GM21717 (cell line): Measurements from ENCODE around the gene NUB1.

ENCODE experiments used
- ATAC-seq: cut with Tn5 transposase; IDR thresholded peaks from one replicate; pipeline ENCODE4 v1.9.1; 2021; ENCODE audit warnings: mild to moderate bottlenecking, moderate library complexity; ENCODE audit not compliant: unreplicated experiment

Gene NUB1

DNA sequence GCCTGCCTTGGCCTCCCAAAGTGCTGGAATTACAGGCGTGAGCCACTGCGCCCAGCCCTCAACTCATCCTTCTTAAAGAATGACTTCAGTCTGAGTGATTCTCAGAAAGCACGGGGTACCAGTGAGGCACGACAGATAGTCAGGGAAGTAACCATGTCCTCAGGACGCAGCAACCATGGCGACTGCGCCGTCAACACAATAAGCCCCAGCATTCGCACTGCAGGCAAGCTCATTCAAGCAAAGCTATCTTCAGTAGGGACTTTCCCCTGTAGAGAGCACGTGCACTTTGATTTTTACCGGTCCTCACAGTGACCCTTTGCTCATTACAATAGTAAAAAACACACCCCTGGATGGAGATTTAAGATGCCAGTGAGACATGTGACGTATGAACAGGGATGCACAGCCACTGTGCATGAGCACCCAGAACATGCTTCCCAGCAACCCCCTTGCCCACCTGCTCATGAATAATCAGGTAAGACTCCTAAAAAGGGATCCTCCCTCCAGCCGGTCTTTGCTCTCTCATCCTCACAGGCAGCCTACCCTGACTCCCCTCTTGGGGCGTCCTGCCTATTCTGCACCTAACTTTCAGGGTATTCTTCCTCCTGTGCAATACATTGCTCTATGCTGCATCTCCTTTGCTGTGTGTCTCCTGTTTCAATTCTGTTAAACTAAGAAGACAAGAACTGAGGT, 59.2 kb downstream of the NUB1 start:
- peak; percentile 73 for ATAC-seq

DNA sequence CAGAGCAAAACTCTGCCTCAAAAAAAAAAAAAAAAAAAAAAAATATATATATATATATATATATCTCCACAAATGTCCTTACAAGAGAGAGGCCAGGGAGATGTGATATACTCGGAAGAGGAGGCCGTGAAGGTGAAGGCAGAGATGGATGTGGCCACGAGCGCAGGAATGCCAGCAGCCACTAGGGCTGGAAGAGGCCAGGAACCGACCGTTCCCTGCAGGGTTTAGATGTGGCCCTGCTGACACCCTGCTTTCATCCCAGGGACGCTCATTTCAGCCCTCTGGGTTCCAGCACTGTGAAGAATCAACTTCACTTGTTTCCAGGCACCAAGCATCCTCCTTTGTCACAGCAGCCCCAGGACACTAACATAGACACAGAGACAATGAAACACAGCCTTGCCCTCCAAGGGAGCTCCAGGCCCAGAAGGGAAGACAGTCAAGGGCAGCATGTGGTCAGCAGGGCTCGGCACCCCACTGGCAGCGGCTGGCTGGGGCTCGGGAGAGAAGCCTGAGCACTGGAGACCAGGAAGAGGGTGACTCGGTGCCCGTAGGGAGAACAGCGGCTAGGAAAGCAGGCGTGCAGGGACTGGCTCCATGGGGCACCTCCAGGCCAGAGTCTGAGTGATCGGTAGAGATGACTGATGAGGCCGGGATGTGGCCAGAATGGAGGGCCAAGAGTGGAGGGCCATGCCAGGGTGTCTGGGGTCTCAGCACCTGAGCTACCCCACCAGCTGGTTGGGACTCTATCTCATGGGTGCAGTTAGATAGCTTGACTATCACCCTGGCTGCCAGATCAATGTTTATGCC, 60.6 kb downstream of the NUB1 start:
- no peak for ATAC-seq

DNA sequence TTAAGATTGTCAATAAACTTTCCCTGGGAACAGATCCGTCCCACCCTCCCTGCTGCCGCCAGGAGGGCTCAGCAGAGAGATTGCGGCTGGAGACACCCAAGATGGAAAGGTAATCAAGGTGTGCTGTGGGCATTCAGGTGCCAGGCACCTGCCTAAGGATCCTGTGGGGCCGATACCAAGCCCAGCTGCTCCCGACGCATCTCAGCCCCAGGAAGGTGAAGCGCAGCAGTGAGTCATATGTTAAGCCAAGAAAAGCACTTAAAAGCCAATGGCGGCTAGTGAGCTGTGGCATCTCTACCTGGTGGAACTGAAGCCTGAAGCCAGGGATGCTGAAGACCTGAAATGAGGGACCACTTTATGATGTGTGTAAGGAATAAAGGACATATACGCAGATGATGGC, 62.2 kb downstream of the NUB1 start:
- no peak for ATAC-seq

DNA sequence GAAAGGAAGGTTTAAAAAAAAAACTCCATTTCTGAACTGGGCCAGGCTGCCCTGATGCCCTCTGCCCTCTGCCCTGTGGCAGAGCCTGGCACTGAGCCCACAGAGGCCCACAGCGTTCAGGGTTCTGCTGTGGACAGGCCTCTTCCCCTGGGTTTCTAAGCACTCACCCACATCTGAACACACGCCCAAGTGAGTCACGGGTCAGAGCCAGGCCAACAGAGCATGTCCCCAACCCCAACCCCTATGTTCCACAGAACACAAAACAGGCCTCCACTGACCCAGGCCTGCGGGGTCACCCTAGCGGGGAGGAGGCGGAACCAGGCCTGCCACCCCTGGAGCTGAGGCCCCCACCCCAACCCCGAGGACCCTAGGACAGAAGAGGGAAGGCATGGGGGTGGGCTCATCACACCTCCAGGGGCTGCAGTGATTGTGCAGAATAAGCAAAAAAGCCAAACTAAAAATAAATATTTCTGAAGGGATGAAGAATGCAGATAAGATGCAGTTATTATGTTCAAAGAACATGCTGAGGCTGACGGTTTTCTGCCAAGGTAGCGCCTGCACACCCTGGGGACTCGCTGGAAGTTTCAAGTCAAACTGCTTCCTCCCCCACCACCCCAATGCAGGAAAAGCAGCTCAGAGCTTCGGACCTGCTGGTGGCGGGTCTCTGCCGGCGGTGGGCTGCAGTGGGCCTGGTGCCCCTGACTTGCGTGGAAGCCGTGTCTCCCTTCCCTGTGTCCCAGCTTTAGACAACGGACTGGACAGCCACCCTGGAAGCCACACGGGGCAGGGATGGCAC, 62.8 kb downstream of the NUB1 start:
- ATAC-seq: no peak

GRCh38 chr7:151405056-151405455, 63.4 kb downstream of the NUB1 start:
- no peak for ATAC-seq

GRCh38 chr7:151405588-151405987, 64.0 kb downstream of the NUB1 start:
- no peak for ATAC-seq

GRCh38 chr7:151406051-151406875, 64.7 kb downstream of the NUB1 start:
- ATAC-seq: no peak

DNA sequence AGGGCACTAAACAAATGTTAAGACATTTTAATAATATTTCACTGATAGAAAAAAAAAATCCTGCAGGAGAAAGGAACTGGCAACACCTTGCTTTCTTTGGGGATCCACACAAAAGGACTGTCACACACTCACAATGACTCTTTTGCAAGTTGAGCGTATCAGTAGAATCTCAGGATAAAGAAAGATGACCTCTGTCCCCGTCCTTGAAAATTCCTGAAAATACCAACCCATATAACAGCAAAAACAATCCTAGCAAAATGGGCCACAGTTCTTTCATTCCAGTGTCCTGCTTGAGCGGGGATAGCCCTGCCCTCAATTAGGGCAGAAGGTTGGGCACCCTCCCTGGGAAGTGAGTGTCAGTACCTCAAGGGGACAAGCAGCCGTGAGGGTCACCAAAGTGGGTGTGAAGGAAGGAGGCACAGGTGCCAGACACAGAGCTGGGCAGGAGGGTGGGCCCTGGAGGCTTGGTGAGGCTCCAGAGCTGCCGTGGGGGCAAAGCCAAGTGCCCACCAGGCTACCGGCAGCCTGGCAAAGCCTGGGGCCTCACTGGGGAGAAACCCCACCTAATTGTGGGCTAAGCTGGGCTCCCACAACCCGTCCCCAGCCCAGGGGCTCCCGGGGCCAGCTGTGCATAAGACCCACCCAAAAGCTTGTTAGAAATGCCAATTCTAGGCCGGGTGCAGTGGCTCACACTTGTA, 65.4 kb downstream of the NUB1 start:
- no peak for ATAC-seq

- no peak for ATAC-seq
These were observed 66.9 kb downstream of the NUB1 start for GRCh38 chr7:151408498-151408838.

DNA sequence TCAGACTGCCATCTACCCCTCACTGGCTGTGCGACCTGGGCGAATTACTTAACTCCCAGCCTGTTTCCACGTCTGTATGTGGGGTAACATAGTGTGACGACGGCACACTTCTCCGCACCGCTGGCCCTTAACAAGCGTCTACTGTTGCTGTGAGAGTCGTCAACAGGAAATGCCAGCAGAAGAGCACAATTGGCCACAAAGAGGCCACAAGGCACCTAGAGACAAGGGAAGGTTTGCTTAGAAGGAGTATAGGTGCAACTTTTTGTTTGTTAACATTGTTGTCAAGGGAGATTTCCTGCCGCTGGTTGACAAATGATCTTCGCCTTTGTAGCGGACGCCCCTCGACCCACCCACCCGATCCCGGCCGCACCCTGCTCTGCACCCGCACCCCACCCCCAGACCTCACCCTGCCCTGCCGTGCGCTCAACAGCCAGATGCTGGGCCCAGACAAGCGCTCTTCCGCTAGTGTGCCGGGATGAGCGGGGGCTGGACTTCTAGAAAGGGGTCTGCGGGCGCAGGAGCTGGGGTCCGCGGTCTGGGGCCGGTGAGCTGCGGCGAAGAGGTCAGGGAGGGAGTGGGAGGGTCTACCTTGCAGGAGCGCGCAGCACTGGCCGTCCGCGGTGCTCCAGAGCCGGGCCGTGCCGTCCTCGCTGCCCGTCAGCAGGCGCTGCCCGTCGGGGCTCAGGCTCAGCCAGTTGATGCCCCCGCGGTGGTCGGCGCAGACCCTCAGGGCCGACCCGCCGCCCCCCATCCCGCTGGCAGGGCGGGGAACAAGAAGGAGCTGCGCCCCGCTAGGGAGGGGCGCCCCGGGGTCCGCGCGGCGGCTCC, 67.4 kb downstream of the NUB1 start:
- ATAC-seq: no peak

DNA sequence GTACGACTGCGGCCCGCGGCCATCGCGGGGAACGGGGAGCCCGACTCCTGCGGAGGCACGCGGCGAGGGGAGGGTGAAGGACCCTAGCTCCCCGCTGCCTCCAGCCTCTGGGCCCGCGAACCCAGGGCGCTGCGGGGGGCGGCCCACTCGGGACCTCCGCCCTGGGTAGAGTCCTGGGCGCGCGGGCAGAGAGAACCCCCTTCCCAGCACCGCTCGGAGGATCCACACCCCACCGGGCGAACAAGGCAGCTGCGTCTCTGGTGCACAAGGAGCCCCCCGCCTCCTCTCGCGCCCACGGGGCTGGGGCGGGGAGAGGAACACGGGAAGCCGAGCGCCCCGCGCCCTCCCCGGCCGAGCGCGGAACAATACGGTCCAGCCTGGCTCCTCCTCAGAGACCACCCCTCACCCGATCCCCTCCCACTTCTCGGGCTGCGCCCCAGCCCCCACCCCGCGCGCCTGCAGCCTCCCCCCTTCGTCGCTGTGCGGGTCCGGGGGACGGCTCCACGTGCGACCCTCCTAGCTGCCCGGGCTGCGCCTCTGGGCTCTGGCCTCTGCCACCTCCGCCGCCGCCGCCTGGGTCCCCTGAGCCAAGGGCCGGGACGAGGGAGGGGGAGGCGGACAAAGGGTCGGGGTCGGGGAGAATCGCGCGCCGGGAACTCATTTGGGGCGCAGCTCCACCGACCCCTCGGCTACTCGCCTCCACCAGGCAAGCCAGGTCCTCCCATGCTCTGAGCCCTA, 68.2 kb downstream of the NUB1 start, which contains the start of gene WDR86:
Gene WDR86, minus strand, starts transcription at position 372 of the 738 bp plus-strand sequence. CDS start 449 bp downstream, outside the sequence.
- ATAC-seq: no peak

DNA sequence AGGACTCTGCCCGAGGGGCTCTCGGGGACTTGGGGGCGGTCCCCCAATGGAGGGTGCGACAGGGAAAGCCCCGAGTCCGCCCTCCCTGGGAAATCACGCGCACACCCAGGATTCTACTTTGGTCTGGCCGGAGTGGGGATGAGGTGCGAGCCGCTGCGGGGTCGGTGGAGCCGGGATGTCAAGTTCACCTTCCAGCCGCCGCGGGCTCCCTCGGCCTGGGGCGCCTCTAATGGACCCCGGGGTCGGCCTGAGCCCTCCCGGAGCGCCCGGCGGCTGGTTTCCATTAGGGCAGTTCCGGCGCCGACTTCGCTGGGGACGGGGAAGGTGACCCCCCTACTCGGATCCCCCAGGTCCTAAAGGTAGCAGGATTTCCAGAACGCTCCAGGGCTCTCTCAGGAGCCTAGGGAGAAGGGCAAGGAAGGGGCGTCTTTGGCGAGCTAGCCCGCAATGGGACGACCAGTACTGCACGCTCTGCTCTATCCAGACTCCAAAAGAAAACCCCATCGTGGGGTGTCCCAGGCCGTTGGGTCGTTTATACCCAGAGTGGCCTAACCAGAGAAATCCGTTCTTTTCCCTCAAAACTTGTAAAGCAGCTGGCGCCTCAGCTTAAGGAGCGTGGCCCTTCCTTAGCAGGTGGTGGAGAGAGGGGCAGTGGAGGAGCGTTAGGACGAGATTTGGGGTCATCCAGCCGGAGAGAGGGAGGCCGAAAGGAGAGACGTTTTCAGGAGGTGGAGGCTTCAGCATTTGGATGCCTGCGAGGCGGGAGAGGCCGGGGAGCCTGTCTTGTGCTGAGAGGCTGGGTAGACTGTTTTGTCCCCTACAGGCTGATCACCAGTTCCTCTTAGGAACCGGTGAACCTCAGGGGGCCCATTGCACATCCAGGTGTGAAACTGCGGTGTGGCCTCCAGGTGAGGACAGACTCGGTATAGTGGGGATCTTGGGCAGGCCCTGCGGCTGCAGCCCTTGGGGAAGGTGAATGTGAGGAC, 69.1 kb downstream of the NUB1 start:
- ATAC-seq: no peak

GRCh38 chr7:151411551-151411950, 69.9 kb downstream of the NUB1 start:
- ATAC-seq: no peak

DNA sequence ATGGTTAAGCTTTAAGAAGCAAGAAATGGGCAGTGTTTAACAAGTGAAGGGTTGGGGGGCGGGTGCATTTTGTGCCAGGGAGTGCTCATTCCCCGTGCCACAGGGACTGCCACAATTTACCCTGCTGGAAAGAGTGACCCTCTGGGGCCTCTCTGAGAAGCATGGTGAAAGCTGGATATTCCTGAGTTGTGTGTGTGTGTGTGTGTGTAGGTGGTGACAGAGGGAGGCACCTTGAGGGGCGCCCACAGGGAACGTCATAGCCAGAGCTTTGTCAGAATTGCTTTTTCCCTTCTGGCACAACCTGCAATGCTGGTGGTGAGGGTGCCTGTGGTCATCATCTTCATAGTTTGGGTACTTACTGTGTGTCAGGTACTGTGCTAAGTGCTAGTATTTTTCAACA, 70.7 kb downstream of the NUB1 start:
- no peak for ATAC-seq

- no peak for ATAC-seq
These were observed 71.6 kb downstream of the NUB1 start for GRCh38 chr7:151413241-151413640.

DNA sequence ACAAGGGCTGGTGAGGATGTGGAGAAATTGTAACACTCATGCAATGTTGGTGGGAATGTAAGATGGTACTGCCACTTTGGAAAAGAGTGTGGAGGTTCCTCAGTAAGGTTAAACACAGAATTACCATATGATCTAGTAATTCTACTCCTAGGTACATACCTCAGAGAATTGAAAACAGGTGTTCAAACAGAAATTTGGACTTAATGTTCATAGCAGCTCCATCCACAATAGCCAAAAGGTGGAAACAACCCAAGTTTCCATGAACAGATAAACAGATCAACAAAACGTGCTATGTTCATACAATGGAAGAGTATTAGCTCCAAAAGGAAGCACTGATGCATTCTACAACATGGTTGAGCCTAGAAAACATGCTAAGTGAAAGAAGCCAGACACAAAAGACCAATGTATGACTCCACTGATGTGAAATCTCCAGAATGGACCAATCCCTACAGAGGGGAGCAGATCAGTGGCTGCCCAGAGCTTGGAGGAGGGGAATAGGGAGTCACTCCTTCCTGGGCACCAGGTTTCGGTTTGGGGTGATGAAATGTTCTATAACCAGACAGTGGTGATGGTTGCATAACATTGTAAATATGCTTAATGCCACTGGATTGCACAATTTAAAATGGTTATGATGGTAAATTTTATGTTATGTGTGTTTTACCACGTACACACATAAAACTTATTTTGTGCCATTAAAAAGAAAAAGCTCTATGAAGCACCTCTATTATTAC, 73.9 kb downstream of the NUB1 start:
- ATAC-seq: no peak
